NCI-H1048 (cell line): ENCODE results near the gene TPRA1.
"Not testable (repeated sequence)": the region's sequence is repeated elsewhere in the genome, so short reads cannot be mapped to it uniquely, and the experiment has no call there.

Source experiments
- DNase-seq: peaks from one replicate; lab custom pipeline; 2025; lab: John Stamatoyannopoulos, UW

Gene TPRA1

GRCh38 chr3:127616836-127617605 is 26.5 kb upstream of the TPRA1 start:
- DNase-seq, result no peak

GRCh38 chr3:127615631-127616305 is 25.2 kb upstream of the TPRA1 start:
- no peak for DNase-seq

DNA sequence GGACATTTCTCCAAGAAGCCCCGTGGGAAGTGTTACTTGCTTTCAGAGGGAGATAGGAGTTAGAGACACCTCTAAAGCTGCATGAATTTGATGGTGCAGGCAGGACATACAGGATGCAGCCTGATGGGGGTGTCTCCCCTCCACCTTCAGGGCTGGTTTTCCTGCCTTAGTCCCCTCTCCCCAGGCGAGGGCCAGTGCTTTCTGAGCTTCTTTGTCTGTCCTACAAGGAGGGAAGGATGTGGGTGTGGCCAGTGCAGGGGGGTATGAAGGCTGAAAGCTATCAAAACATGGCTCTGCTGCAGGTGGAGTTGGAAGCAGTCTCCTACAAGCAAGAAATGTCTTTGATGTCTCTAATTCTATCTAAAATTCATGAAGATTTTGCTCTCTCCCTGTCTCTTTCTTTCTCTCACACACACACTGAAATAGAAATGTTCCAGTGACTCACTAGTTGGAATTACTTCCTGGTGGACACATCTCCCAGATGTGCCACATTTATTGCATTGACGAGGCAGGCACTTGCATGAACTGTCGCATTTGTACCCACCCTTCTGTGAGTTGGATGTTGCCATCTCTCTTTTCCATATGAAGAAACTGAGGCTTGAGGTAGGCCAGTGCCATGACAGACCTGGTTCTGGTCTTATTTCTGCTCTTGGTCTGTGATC is 24.5 kb upstream of the TPRA1 start:
- DNase-seq, result no peak

DNA sequence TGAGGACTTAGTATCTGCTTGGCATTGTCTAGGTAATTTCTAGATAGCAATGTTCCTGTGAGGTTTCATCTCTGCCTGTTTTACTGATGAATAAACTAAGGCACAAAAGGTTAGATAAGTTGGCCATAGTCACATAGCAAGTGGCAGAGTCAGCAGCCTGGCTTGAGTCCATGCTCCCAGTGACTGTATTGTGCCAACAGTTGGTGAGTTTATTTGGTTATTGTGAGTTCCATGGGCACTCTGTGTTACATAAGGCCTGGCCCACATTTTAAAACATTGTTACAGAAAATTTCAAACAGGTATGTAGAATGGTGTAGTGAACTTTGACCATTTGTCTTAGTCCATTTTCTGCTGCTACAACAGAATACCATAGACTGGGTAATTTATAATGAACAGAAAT is 22.9 kb upstream of the TPRA1 start:
- DNase-seq, result no peak

GRCh38 chr3:127612966-127613365 is 22.4 kb upstream of the TPRA1 start:
- DNase-seq, result no peak

- DNase-seq, result no peak
These were observed 20.7 kb upstream of the TPRA1 start for GRCh38 chr3:127611251-127611650.

- no peak for DNase-seq
These were observed 19.6 kb upstream of the TPRA1 start for GRCh38 chr3:127610105-127610504.

DNA sequence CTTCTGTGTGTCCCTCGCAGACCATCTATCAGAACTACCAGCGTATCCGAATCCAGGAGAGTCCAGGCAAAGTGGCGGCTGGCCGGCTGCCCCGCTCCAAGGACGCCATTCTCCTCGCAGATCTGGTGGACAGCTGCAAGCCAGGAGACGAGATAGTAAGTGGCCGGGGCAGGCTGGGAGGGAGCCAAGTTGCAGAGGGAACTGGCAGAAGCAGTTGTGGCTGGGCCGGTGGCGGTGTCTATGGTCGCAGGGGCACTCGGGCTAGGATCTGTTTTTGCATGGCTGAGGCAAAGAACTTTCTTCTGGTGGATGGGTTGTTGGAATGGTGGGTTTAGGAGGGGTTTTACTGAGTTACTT is 17.8 kb upstream of the TPRA1 start:
- no peak for DNase-seq

- no peak for DNase-seq
These were observed 17.3 kb upstream of the TPRA1 start for GRCh38 chr3:127607675-127608361.

DNA sequence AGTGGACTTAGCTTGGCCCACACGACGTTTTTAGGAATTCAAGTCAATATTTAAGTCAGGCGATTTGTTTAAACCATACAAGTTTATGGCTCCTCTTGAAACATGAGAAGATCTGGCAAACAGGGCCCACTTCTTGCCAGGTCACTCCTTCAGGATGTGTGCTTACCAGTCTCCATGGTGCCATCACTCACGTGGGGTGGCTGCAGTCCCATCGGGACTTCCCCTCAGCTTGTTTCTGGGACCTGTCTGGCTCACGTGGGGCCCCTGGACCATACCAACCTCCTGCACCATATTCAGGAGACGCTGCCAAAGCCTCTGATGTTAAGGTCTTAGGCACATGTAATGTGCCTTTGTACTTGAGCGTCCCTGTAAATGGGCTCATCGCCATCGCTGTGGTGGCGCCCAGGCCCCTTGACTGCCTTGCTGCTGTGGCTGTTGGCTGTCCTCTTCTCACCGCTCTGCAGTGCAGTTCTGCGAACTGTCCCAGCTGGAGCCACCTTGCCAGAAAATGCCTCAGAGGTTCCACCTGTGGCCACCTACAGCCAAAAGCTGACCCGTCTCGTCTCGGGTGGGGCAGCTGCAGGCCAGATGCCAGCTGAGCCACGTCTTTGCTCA is 16.6 kb upstream of the TPRA1 start:
- no peak for DNase-seq

DNA sequence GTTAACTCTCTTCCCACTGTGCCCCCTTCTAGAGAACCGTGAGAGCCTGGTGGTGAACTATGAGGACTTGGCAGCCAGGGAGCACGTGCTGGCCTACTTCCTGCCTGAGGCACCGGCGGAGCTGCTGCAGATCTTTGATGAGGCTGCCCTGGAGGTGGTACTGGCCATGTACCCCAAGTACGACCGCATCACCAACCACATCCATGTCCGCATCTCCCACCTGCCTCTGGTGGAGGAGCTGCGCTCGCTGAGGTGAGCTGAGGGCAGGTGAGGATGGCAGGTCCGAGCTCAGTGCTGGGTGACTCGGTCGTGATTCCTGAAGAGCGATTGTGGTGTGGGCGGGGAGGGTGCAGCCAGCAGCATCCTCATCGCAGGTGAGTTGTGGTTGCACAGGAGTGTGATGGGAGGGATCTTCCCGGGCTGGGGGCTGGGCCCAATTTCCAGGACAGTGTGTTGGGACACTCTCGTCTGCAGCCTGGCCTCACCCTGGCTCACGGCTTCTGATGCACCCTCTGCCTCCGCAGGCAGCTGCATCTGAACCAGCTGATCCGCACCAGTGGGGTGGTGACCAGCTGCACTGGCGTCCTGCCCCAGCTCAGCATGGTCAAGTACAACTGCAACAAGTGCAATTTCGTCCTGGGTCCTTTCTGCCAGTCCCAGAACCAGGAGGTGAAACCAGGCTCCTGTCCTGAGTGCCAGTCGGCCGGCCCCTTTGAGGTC is 15.7 kb upstream of the TPRA1 start:
- no peak for DNase-seq

GRCh38 chr3:127605547-127605946 is 15.0 kb upstream of the TPRA1 start:
- DNase-seq, result not testable (repeated sequence)

- DNase-seq, result no peak
These were observed 14.1 kb upstream of the TPRA1 start for GRCh38 chr3:127604546-127605165.

DNA sequence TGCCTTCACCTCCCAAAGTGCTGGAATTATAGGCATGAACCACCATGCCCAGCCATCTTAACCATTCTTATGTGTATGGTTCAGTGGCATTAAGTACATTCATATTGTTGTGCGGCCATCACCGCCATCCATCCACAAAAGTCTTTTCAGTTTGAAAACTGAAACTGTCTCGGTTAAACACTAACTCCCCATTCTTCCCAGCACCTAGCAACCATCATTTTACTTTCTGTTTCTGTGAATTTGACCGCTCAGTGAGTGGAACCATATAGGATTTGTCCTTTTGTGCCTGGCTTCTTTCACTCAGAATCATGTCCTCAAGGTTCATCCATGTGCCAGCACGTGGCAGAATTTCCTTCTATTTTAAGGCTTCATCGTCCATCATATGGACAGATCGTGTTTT is 13.5 kb upstream of the TPRA1 start:
- DNase-seq, result no peak

- no peak for DNase-seq
These were observed 10.4 kb upstream of the TPRA1 start for GRCh38 chr3:127600749-127601456.

GRCh38 chr3:127598841-127599570 is 8.5 kb upstream of the TPRA1 start:
- no peak for DNase-seq

GRCh38 chr3:127597020-127597771 is 6.7 kb upstream of the TPRA1 start:
- no peak for DNase-seq

GRCh38 chr3:127595303-127595702 is 4.8 kb upstream of the TPRA1 start:
- no peak for DNase-seq

DNA sequence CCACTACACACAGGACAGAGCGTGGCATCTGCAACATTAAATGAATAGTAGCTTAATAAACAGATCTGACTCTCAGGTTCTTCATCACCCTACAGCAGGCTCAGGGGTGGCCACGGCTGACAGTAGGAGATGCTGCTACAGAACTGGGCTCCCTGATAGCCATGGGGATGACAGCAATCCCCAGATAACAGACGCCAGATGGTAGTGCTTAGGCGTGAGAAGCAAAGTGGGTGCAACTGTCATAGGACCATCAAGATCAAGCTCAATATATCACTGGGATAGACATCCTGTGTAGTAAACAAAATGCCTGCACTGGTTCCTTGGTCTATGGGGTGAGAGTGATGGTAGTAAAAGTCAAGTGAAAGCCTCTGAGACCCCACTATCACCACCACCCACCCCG is 2.6 kb upstream of the TPRA1 start:
- DNase-seq, result no peak
